ENCODE data around the gene PALM. TPM values are rescaled to one million over a fixed set of nuclear protein-coding genes. Genes with fewer than 3 reads are reported as not detected.

PALM gene
- total RNA-seq (2021; ENCODE audit: unreplicated experiment), result 43.7 TPM
- 28.5 and 34.2 TPM in 2 replicates for polyA plus RNA-seq (2012)
- Bru-seq, nascent RNA, result percentile 45 among the genes with signal in this experiment
- BruChase-seq, experiment 1, labeled RNA remaining after a 6-hour chase, result percentile 54 among the genes with signal in this experiment
- BruChase-seq, experiment 2, labeled RNA remaining after a 2-hour chase, result percentile 50 among the genes with signal in this experiment
- long read RNA-seq, partial matches to known transcripts, result 3 of 23 reads
- long read RNA-seq, other reads (novel, unspliced or antisense), result 19 of 23 reads

GRCh38 chr19:708154-709143 lies at the start of gene PALM:
Gene PALM (plus strand): TSS chr19:708935. CDS start chr19:709147, 212 bp downstream.
- DNase-seq (ENCODE audit: low read depth, low spot score), result no peak
- ATAC-seq, result peak; percentile 52
- H4K20me1 ChIP-seq (ENCODE audit: insufficient read depth), result no peaks in the 10 kb centered on the region
- H3K79me2 ChIP-seq (ENCODE audit: insufficient read depth, low read length), result no peaks in the 10 kb centered on the region
- H3K9ac ChIP-seq (ENCODE audit: low read length), result peak within 1 kb of the TSS; percentile 59
- H3K4me1 ChIP-seq (ENCODE audit: control insufficient read depth in 1 of 2, insufficient read depth in 2 of 2, low read length in 2 of 2), result peaks cover 16 to 31% of the 10 kb centered on the region in 2 experiments
- H3K4me3 ChIP-seq (replicated peaks in 1 of 2; ENCODE audit: low read depth in 1 of 2, low read length in 2 of 2), result peak within 1 kb of the TSS; percentile 45 to 64
- no TSS peak for BruUV-seq (replicated peaks)
- peak within 1 kb of the TSS; percentile 85 for H3K4me2 ChIP-seq (ENCODE audit: low read length)
- ChIA-PET CTCF (interaction anchor here (1.1 kb wide), 1 partner anchor 26 kb away, joined by 3 read pairs; no protein-coding TSS in a partner anchor), RAD21 (ENCODE audit: low non-redundant PET in 1 of 2, low total read pairs in 2 of 2, uncharacterized antibody in 2 of 2, unreplicated experiment in 2 of 2) (no interaction called here), POLR2A (interaction anchor here (0.6 to 1.5 kb wide), 3 partner anchors 9 to 28 kb away, joined by 3 to 5 read pairs (median 3); no protein-coding TSS in a partner anchor)
- H3K27me3 ChIP-seq (ENCODE audit: insufficient read depth, low read length), result no peaks in the 10 kb centered on the region
- H3K9me2 ChIP-seq (ENCODE audit: insufficient read depth), result no peaks in the 10 kb centered on the region
- peak within 1 kb of the TSS; percentile 67; the same call in 1 of the 2 replicates for H3K27ac ChIP-seq (ENCODE audit: low read depth, low read length)
- intact Hi-C loops (cut with micrococcal nuclease), result no loop called here
- H2AFZ ChIP-seq (ENCODE audit: low read depth, low read length, poor library complexity, severe bottlenecking), result peak within 1 kb of the TSS; percentile 88
- TF ChIP-seq TCF7L2 (IDR thresholded peaks at IDR 0.05; ENCODE audit: borderline replicate concordance, extremely low read depth, insufficient read depth, insufficient read length), result no peak
- no peak for TF ChIP-seq POLR2A (IDR thresholded peaks at IDR 0.05; ENCODE audit: borderline replicate concordance, extremely low read depth, insufficient read depth, insufficient read length)
- no peak for TF ChIP-seq SP1 (IDR thresholded peaks at IDR 0.05; ENCODE audit: low read depth)
- no peak for TF ChIP-seq JUND (IDR thresholded peaks at IDR 0.05)
- TF ChIP-seq ELF1 (IDR thresholded peaks at IDR 0.05; ENCODE audit: borderline replicate concordance, low read depth), result no peak
- TF ChIP-seq CEBPB (IDR thresholded peaks at IDR 0.05; ENCODE audit: low read depth), result no peak
- no peak for TF ChIP-seq SIN3A (IDR thresholded peaks at IDR 0.05; ENCODE audit: low read depth)
- no peak for TF ChIP-seq ZNF274 (IDR thresholded peaks at IDR 0.05; ENCODE audit: low read depth, low read length)
- no peak for TF ChIP-seq EGR1 (IDR thresholded peaks at IDR 0.05; ENCODE audit: low read depth)
- TF ChIP-seq POLR2AphosphoS5 (IDR thresholded peaks at IDR 0.05; ENCODE audit: low read depth, low read length), result no peak
- TF ChIP-seq ATF3 (IDR thresholded peaks at IDR 0.05), result no peak
- no peak for TF ChIP-seq CBX3 (IDR thresholded peaks at IDR 0.05; ENCODE audit: low read depth)
- no peak for TF ChIP-seq CTCF (IDR thresholded peaks at IDR 0.05 in 2 of 3, conservative IDR thresholded peaks at IDR 0.05 in 1 of 3; ENCODE audit: borderline replicate concordance in 1 of 3, insufficient read depth in 1 of 3, low read depth in 2 of 3, low read length in 2 of 3)
- no peak for TF ChIP-seq YY1 (IDR thresholded peaks at IDR 0.05; ENCODE audit: extremely low read depth, insufficient replicate concordance, low read depth, low read length)
- no peak for TF ChIP-seq SRF (IDR thresholded peaks at IDR 0.05; ENCODE audit: low read depth)
- no peak for TF ChIP-seq RAD21 (IDR thresholded peaks at IDR 0.05; ENCODE audit: low read depth)
- no peak for TF ChIP-seq REST (IDR thresholded peaks at IDR 0.05; ENCODE audit: low read depth)
- H3K36me3 ChIP-seq (ENCODE audit: control insufficient read depth in 1 of 2, insufficient read depth in 2 of 2, low read length in 2 of 2), result no peaks in the 10 kb centered on the region
- H3K9me3 ChIP-seq (ENCODE audit: control insufficient read depth in 1 of 2, insufficient read depth in 1 of 2, low read depth in 1 of 2, low read length in 2 of 2), result no peaks in the 10 kb centered on the region
